Pons (tissue), 1 donor: ENCODE data around the gene THSD4.

Experiments used
- DNase-seq: peaks from one replicate; pipeline ENCODE4 v3.0.0-alpha.2; 2016; ENCODE audit warnings: low spot score

Gene THSD4

GRCh38 chr15:71753346-71753745, 638.1 kb downstream of the THSD4 start:
- DNase-seq = no peak

GRCh38 chr15:71754660-71755059, 639.4 kb downstream of the THSD4 start:
- no peak for DNase-seq

GRCh38 chr15:71755092-71755970, 640.1 kb downstream of the THSD4 start:
- no peak for DNase-seq

- no peak for DNase-seq
Measured at GRCh38 chr15:71756599-71757352, 641.5 kb downstream of the THSD4 start.

- no peak for DNase-seq
Measured at GRCh38 chr15:71757741-71758530, 642.7 kb downstream of the THSD4 start.

- no peak for DNase-seq
Measured at GRCh38 chr15:71758711-71759110, 643.4 kb downstream of the THSD4 start.

GRCh38 chr15:71760852-71761251, 645.6 kb downstream of the THSD4 start:
- DNase-seq = no peak

GRCh38 chr15:71761649-71762048, 646.4 kb downstream of the THSD4 start:
- DNase-seq = no peak

GRCh38 chr15:71768184-71768583, 652.9 kb downstream of the THSD4 start:
- DNase-seq = no peak

GRCh38 chr15:71773206-71773859, 658.1 kb downstream of the THSD4 start:
- DNase-seq = no peak

GRCh38 chr15:71775856-71776255, 660.6 kb downstream of the THSD4 start:
- no peak for DNase-seq

GRCh38 chr15:71776304-71776703, 661.0 kb downstream of the THSD4 start:
- no peak for DNase-seq

- no peak for DNase-seq
Measured at GRCh38 chr15:71777216-71777943, 662.1 kb downstream of the THSD4 start.

- no peak for DNase-seq
Measured at GRCh38 chr15:71779073-71779797, 664.0 kb downstream of the THSD4 start.

- DNase-seq = peak; percentile 24
Measured at GRCh38 chr15:71780115-71780976, 665.1 kb downstream of the THSD4 start.

GRCh38 chr15:71781179-71781964, 666.1 kb downstream of the THSD4 start:
- no peak for DNase-seq

- DNase-seq = no peak
Measured at GRCh38 chr15:71781965-71782265, 666.6 kb downstream of the THSD4 start.

- no peak for DNase-seq
Measured at GRCh38 chr15:71782422-71783165, 667.3 kb downstream of the THSD4 start.
